ENCODE measurements around the gene SKA2. TPM values are rescaled to one million over a fixed set of nuclear protein-coding genes. Genes with fewer than 3 reads are reported as not detected.

Gene SKA2
- total and polyA plus RNA-seq, 4 donors: 10.5 to 29.6 (median 11.7) TPM

DNA sequence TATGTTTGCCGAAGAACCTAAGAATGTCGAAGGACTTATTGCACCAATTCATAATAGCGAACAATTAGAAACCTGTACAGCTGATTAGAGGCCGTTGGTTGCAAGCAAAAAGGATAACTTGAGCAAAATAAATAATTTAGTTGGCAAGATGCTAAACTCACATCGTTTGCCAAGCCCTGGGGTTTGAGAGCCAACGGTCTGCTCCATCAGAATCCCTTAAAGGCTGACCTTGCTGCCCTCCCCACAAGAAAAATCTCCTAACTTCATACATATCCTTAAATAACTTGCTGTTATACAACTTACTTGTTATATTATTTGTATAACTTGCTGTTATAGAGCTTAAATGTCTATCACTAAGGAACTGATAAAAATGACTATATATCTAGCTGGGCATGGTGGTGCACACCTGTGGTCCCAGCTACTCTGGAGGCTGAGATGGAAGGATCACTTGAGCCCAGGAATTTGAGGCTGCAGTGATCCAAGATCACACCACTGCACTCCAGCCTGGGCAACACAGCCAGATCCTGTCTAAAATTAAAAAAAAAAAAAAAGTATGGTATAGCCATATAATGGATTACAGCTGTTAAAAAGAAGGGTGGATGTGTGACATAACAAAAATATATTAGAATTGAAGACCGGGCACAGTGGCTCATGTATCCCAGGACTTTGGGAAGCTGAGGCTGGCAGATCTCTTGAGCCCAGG lies 46.4 kb downstream of the SKA2 start:
- no peak overlapping the region for H3K9ac ChIP-seq (ENCODE audit: low read depth in 1 of 2, low read length in 2 of 2)
- H3K36me3 ChIP-seq (ENCODE audit: control insufficient read depth in 4 of 4, insufficient read depth in 3 of 4, low read depth in 1 of 4, low read length in 3 of 4): peaks cover 0 to 2% (median 0%) of the 10 kb centered on the region in 4 donors
- no peak for DNase-seq (ENCODE audit: low spot score)
- no peaks in the 10 kb centered on the region for H3K9me3 ChIP-seq (ENCODE audit: control insufficient read depth in 4 of 4, low read length in 3 of 4)
- peaks cover 0 to 16% (median 12%) of the 10 kb centered on the region in 4 donors for H3K4me1 ChIP-seq (ENCODE audit: control insufficient read depth in 4 of 4, insufficient read depth in 4 of 4, low read length in 3 of 4)
- H3K4me3 ChIP-seq (ENCODE audit: low read depth in 1 of 3, low read length in 3 of 3): no peak overlapping the region
- no peak overlapping the region for H3K27ac ChIP-seq (ENCODE audit: low read depth in 1 of 2, low read length in 2 of 2)
- WGBS: 83% methylated on average over 7 of the region's 7 CpGs
- TF ChIP-seq TAF1 (conservative IDR thresholded peaks at IDR 0.05) (no peak), GABPA (IDR thresholded peaks at IDR 0.05 in 1 of 2, conservative IDR thresholded peaks at IDR 0.05 in 1 of 2) (no peak), CTCF (IDR thresholded peaks at IDR 0.05; ENCODE audit: low read depth, low read length, missing input control) (no peak), FOXA1 (IDR thresholded peaks at IDR 0.05) (no peak), EGR1 (IDR thresholded peaks at IDR 0.05; ENCODE audit: low read depth in 2 of 2) (no peak), RAD21 (IDR thresholded peaks at IDR 0.05) (no peak), ZBTB33 (IDR thresholded peaks at IDR 0.05) (no peak), FOXA2 (IDR thresholded peaks at IDR 0.05) (no peak)
- TF ChIP-seq, protein P1, sequence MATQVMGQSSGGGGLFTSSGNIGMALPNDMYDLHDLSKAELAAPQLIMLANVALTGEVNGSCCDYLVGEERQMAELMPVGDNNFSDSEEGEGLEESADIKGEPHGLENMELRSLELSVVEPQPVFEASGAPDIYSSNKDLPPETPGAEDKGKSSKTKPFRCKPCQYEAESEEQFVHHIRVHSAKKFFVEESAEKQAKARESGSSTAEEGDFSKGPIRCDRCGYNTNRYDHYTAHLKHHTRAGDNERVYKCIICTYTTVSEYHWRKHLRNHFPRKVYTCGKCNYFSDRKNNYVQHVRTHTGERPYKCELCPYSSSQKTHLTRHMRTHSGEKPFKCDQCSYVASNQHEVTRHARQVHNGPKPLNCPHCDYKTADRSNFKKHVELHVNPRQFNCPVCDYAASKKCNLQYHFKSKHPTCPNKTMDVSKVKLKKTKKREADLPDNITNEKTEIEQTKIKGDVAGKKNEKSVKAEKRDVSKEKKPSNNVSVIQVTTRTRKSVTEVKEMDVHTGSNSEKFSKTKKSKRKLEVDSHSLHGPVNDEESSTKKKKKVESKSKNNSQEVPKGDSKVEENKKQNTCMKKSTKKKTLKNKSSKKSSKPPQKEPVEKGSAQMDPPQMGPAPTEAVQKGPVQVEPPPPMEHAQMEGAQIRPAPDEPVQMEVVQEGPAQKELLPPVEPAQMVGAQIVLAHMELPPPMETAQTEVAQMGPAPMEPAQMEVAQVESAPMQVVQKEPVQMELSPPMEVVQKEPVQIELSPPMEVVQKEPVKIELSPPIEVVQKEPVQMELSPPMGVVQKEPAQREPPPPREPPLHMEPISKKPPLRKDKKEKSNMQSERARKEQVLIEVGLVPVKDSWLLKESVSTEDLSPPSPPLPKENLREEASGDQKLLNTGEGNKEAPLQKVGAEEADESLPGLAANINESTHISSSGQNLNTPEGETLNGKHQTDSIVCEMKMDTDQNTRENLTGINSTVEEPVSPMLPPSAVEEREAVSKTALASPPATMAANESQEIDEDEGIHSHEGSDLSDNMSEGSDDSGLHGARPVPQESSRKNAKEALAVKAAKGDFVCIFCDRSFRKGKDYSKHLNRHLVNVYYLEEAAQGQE (IDR thresholded peaks at IDR 0.05): no peak
- H3K27me3 ChIP-seq (ENCODE audit: control insufficient read depth in 4 of 4, insufficient read depth in 4 of 4, low read length in 3 of 4): no peaks in the 10 kb centered on the region

DNA sequence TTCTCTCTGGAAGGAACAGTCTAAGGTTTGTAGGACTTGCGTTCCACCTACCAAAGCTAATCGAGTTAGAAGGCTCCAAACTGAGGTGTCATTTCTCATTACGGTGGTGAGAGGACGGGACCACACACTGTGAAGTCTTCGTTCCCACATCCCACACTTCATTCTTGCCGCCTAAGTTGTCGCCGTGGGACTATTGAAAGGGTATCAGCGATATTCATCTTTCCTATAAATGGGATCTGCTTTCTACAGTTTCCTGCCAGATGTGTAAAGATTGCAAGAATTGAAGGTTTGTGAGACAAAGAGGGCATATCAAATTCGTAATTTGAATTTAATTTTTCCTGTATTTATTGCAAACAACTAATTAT lies 47.7 kb downstream of the SKA2 start:
- no peak for TF ChIP-seq YY1 (IDR thresholded peaks at IDR 0.05)
- TF ChIP-seq JUND (IDR thresholded peaks at IDR 0.05): no peak
- TF ChIP-seq, protein P2, sequence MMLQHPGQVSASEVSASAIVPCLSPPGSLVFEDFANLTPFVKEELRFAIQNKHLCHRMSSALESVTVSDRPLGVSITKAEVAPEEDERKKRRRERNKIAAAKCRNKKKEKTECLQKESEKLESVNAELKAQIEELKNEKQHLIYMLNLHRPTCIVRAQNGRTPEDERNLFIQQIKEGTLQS (IDR thresholded peaks at IDR 0.05): no peak
- TF ChIP-seq TAF1 (conservative IDR thresholded peaks at IDR 0.05): no peak
- TF ChIP-seq FOXA2 (IDR thresholded peaks at IDR 0.05): no peak
- TF ChIP-seq HNF4G (IDR thresholded peaks at IDR 0.05): no peak
- no peak for TF ChIP-seq SP1 (IDR thresholded peaks at IDR 0.05)
- TF ChIP-seq EGR1 (IDR thresholded peaks at IDR 0.05; ENCODE audit: low read depth in 2 of 2): no peak
- peak overlapping the region; percentile 62 to 87 (median 86) for H3K4me3 ChIP-seq (ENCODE audit: low read depth in 1 of 3, low read length in 3 of 3)
- H3K36me3 ChIP-seq (ENCODE audit: control insufficient read depth in 4 of 4, insufficient read depth in 3 of 4, low read depth in 1 of 4, low read length in 3 of 4): peaks cover 0 to 4% (median under 1%) of the 10 kb centered on the region in 4 donors
- no peaks in the 10 kb centered on the region for H3K9me3 ChIP-seq (ENCODE audit: control insufficient read depth in 4 of 4, low read length in 3 of 4)
- peak overlapping the region in 1 of 2 donors; percentile 90 for H3K27ac ChIP-seq (ENCODE audit: low read depth in 1 of 2, low read length in 2 of 2)
- peak overlapping the region; percentile 24 to 62 for H3K9ac ChIP-seq (ENCODE audit: low read depth in 1 of 2, low read length in 2 of 2)
- no peak for DNase-seq (ENCODE audit: low spot score)
- peaks cover 0 to 16% (median 12%) of the 10 kb centered on the region in 4 donors for H3K4me1 ChIP-seq (ENCODE audit: control insufficient read depth in 4 of 4, insufficient read depth in 4 of 4, low read length in 3 of 4)
- 4% methylated on average over 10 of the region's 10 CpGs for WGBS
- no peaks in the 10 kb centered on the region for H3K27me3 ChIP-seq (ENCODE audit: control insufficient read depth in 4 of 4, insufficient read depth in 4 of 4, low read length in 3 of 4)

Data from liver (tissue), 9 donors.